Measurements from ENCODE around the gene RNF123.

RNF123 gene

DNA sequence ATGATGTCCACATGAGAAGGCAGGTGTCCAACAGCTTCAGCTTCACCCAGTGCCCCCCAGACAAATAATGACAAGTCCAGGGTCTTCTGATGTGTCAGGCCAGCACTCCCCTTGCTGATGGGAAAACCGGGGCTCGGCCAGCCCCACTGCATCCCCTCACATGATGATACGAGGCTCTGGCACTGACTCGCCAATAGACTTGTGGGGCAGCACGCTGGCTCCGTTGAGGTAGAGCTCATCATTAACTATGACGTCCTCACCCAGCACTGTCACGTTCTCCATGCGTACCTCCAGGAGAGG is 32.2 kb downstream of the RNF123 start:
- H3K36me3 ChIP-seq: no peaks in the 10 kb centered on the region; the same call in 1 of the 2 replicates
- no peak for DNase-seq
- no peaks in the 10 kb centered on the region for H3K27me3 ChIP-seq
- TF ChIP-seq, protein P1, sequence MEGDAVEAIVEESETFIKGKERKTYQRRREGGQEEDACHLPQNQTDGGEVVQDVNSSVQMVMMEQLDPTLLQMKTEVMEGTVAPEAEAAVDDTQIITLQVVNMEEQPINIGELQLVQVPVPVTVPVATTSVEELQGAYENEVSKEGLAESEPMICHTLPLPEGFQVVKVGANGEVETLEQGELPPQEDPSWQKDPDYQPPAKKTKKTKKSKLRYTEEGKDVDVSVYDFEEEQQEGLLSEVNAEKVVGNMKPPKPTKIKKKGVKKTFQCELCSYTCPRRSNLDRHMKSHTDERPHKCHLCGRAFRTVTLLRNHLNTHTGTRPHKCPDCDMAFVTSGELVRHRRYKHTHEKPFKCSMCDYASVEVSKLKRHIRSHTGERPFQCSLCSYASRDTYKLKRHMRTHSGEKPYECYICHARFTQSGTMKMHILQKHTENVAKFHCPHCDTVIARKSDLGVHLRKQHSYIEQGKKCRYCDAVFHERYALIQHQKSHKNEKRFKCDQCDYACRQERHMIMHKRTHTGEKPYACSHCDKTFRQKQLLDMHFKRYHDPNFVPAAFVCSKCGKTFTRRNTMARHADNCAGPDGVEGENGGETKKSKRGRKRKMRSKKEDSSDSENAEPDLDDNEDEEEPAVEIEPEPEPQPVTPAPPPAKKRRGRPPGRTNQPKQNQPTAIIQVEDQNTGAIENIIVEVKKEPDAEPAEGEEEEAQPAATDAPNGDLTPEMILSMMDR (IDR thresholded peaks at IDR 0.05; ENCODE audit: low read depth, low read length): no peak
- no peak overlapping the region for H3K4me3 ChIP-seq (ENCODE audit: low read depth, low read length)
- no peaks in the 10 kb centered on the region for H3K4me1 ChIP-seq
- no peaks in the 10 kb centered on the region for H3K9me3 ChIP-seq

DNA sequence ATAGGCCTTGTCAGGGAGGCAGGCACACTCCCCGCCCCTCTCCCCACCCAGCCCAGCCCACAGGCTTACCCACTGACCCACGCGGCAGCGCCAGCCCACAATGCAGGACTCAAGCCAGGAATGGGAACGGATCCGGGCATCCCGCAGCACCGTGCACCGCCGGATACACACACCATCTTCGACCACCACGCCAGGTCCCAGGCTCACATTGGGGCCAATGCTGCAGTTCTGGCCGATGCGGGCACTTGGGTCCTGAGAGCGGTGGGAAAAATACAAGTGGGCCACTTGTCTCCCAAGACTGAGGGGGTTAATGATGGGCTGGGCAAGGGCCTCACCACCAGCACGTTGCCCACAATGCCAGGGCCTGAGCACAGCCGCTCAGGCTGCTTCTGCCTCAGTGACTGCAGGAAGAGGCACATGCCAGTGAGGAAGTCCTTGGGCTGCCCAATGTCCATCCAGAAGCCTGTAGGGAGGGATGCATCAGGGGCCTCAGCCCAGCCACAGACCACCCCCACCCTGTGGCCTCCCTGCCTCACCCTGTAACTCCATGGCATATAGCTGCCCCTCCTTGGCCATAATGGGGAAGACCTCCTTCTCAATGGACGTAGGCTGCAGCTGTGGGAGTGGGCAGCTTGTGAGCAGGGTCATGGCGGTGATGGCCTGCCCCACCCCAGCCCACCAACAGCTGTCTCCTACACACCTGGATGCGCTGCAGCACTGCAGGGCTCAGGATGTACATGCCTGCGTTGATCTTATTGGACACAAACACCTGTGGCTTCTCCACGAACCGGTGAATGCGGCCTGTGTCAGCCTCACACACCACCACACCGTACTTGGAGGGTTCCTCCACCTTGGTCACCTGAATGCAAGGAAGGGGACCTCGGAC is 32.8 kb downstream of the RNF123 start:
- Histone ChIP-seq H3K4me3 (ENCODE audit: low read depth, low read length) (no peak overlapping the region; the same call in 1 of the 2 replicates), H3K4me1 (no peaks in the 10 kb centered on the region), H3K9me3 (no peaks in the 10 kb centered on the region), H3K27me3 (no peaks in the 10 kb centered on the region), H3K36me3 (no peaks in the 10 kb centered on the region; the same call in none of the 2 replicates)
- TF ChIP-seq, protein P1 (IDR thresholded peaks at IDR 0.05; ENCODE audit: low read depth, low read length): no peak
- DNase-seq: no peak

DNA sequence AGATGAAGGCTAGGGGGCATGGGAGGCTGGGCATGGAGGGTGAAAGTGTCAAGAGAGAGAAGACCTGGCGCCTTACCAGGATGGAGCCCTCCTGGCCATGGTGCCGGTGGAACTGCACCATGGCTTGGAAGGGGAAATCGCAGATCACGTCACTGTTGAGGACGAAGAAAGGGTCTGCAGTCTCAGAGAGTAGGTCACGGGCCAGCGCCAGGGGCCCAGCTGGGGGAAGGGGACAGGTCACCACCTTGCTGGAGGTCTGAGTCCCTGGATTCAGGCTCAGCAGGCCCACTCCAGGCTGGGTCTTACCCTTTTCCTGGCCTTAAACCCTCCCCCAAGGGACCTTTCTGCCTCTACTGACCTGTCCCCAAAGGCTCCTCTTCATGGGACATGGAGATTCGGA is 33.5 kb downstream of the RNF123 start:
- DNase-seq: no peak
- Histone ChIP-seq H3K27me3 (no peaks in the 10 kb centered on the region), H3K4me1 (no peaks in the 10 kb centered on the region), H3K9me3 (no peaks in the 10 kb centered on the region), H3K4me3 (ENCODE audit: low read depth, low read length) (peak overlapping the region; percentile 84), H3K36me3 (no peaks in the 10 kb centered on the region; the same call in none of the 2 replicates)
- TF ChIP-seq, protein P1 (IDR thresholded peaks at IDR 0.05; ENCODE audit: low read depth, low read length): no peak

DNA sequence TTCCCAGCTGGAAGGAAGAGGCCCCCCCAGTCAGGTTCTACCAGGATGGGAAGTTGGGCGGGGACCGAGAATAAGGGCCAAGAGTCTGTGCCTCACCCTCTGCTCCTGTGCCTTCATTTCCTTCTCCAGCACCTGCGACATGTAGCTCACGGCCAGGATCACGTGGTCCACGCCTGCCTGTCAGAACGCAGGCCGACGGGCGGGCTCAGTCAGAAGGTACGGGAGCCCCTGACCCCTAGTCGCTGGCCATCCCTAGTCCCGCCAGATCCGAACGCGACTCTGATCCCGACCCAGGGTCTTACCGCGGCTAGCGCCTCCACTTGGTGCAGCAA is 33.9 kb downstream of the RNF123 start:
- Histone ChIP-seq H3K4me3 (ENCODE audit: low read depth, low read length) (peak overlapping the region; percentile 84), H3K27me3 (no peaks in the 10 kb centered on the region), H3K36me3 (no peaks in the 10 kb centered on the region; the same call in none of the 2 replicates), H3K9me3 (no peaks in the 10 kb centered on the region), H3K4me1 (no peaks in the 10 kb centered on the region)
- TF ChIP-seq, protein P1 (IDR thresholded peaks at IDR 0.05; ENCODE audit: low read depth, low read length): no peak
- DNase-seq: peak; percentile 39

DNA sequence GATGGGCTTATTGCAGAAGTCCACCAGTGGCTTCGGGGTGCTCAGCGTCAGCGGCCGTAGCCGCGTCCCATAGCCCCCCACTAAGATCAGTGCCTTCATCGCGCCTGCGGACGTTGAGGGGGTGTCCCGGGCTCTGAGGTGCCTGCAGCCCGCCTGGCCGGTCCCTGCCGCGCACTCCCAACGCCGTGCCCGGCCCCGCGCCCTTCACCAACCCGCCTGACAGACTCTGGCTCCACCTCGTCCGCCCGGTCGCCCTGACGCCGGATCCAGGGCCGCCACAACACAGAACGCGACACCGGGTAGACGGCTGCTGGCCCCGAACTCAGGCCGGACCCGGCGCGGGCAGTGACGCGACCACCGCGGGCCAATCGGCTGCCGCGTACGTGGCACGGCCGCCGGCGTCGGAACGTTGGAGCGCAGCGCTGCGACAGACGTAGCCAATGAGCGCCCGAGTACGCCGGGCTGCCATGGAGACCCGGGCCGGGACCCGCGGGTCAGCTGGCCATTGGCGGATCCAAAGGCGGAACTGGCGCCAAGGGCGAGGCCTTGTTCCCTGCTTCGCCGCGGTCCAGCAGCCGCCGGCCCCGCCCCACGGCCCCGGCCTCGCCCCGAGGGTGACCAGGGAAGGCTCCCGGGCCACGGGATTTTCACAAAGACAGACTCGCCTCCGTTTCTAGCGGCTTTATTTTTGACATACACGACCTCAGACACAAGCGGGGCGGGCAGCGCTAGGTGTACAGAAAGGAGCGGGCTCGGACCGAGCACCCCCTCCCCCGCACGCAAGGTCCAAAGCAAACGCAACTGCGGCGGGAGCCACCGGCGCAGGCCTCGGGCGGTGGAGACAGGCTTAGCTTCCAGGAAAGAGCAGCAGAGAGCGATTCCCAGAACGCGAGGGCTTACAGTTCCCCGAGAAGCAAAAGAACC is 34.5 kb downstream of the RNF123 start, which contains the start of gene GMPPB:
Gene GMPPB, minus strand, starts transcription at position 324 of the 924 bp plus-strand sequence. Its CDS starts 225 bp downstream, at position 99.
- peak within 1 kb of the TSS; percentile 84 for H3K4me3 ChIP-seq (ENCODE audit: low read depth, low read length)

More for the DNA sequence above, 34.5 kb downstream of the RNF123 start, which contains the start of gene GMPPB:
- TF ChIP-seq, protein P1 (IDR thresholded peaks at IDR 0.05; ENCODE audit: low read depth, low read length): no peak
- DNase-seq: peak; percentile 94
- Histone ChIP-seq H3K4me1 (no peaks in the 10 kb centered on the region), H3K9me3 (no peaks in the 10 kb centered on the region), H3K36me3 (no peaks in the 10 kb centered on the region; the same call in none of the 2 replicates), H3K27me3 (no peaks in the 10 kb centered on the region)

Data from BE2C (cell line).